Activated T-cell treated with anti-CD3 and anti-CD28 coated beads, Interleukin-2, amount 50 U/mL, for 1 hour (primary cell): Measurements from ENCODE around the gene ESPL1.
"Not testable (repeated sequence)": the region's sequence is repeated elsewhere in the genome, so short reads cannot be mapped to it uniquely, and the experiment has no call there.

ENCODE experiments used
- DNase-seq: peaks from one replicate; pipeline ENCODE4 v3.0.0-alpha.2; 2020

Gene ESPL1

DNA sequence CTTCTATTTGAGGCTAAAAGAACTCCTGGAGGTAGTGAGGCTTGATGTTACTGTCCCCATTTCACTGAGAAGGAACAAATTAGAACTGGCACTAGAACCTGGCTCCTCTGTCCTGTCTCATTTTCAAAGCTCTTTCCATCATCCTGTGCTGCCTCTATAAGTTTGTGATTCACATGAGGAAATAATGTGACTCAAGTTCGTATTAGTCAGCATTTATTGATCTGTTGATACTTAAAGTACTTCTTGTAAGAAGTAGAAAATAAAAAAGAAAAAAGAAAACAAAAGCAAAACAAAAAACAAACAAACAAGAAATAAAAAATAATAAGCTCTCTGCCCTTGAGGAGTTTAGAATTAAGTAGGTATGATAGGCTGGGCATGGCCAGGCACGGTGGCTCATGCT, 2.3 kb upstream of the ESPL1 start:
- DNase-seq = no peak

DNA sequence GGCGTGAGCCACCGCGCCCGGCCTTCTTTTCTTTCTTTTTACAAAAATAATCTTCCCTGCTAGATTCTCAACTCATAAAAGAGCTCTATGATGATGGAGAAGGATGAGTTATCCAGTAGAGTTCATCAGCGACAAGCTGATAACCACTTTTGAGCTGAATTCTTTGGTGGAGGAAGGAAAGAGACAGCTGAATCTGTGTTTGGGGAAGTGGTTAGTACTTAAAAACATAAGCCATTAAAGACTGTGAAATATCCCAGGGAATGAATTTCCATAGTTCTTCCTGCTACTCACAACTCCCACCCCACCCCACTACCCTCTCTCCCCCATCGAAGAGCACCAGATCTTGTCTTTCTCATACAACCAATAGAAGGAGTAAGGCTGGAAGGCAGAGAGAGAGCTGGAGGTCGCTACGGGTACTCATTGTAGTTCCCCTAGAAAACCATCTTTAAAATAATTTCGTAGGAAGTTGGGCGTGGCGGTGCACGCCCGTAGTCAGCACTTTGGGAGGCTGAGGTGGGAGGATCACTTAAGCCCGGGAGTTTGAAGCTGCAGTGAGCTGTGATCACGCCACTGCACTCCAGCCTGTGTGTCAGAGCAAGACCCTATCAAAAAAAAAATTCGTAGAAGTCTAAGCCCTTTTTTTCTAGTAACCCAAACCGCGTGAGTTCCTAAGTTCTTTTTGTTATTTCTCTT, 647 bp upstream of the ESPL1 start:
- DNase-seq = peak; percentile 35

DNA sequence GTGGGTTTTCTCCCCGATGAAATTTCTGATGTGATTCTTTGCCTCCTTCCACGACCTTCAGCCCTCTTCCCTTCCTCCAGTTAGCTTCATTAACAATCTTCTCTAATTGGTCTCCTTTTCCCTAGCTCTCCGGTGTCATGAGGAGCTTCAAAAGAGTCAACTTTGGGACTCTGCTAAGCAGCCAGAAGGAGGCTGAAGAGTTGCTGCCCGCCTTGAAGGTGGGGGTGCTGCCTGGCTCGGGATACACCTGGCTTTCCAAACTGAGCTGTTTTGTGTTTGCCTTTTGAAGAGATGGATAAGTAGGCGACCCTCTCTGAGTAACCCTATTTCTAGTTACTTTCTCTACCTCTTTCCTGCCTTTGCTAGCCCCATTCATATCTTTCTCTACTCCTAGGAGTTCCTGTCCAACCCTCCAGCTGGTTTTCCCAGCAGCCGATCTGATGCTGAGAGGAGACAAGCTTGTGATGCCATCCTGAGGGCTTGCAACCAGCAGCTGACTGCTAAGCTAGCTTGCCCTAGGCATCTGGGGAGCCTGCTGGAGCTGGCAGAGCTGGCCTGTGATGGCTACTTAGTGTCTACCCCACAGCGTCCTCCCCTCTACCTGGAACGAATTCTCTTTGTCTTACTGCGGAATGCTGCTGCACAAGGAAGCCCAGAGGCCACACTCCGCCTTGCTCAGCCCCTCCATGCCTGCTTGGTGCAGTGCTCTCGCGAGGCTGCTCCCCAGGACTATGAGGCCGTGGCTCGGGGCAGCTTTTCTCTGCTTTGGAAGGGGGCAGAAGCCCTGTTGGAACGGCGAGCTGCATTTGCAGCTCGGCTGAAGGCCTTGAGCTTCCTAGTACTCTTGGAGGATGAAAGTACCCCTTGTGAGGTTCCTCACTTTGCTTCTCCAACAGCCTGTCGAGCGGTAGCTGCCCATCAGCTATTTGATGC, 797 bp downstream of the ESPL1 start:
- no peak for DNase-seq

DNA sequence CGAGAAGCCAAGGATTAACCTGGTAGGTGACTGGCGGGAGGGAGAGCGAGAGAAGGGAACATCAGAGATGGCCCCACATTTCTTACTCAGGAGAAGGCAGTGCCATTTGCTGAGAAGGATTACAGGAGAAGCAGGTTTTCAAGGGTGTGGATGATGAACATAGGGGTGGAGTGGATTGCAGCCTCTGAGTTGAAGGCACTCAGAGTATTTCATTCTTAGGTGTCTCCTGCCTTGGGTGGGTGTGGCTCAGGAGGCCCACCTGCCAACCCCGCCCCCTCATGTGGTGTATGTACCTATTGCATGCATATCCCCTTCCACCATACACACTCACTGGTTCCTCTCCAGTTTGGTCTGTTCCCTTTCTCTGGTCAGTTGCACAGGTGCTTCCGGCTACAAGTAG, 6.3 kb downstream of the ESPL1 start:
- DNase-seq = no peak

DNA sequence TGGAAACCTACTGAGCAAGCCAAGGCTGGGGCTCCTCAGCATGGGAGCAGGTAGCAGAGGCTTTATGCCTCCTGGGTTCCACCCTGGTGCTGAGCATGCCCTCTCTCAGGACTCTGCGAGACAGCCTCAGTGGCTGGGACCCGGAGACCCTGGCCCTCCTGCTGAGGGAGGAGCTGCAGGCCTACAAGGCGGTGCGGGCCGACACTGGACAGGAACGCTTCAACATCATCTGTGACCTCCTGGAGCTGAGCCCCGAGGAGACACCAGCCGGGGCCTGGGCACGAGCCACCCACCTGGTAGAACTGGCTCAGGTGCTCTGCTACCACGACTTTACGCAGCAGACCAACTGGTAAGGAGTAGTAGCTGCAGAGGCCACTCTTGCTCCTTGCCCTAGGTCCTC, 8.4 kb downstream of the ESPL1 start:
- DNase-seq = no peak

DNA sequence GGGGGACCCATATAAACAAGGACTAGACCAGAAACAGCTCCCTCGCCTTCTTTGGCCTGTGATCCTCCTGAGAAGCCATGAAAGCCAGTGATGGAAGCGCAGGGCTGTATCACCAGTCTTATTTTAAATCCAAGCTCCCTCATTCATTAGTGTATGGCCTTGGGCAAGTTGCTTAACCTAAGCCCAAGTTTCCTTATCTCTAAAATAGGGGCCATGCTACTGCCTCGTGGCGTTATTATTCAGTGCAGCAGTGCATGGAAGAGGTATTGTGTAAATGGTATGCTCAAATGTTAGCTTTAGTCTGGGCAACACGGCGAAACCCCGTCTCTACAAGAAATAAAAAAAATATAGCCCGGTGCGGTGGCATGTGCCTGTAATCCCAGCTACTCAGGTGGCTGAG, 9.9 kb downstream of the ESPL1 start:
- DNase-seq = no peak

DNA sequence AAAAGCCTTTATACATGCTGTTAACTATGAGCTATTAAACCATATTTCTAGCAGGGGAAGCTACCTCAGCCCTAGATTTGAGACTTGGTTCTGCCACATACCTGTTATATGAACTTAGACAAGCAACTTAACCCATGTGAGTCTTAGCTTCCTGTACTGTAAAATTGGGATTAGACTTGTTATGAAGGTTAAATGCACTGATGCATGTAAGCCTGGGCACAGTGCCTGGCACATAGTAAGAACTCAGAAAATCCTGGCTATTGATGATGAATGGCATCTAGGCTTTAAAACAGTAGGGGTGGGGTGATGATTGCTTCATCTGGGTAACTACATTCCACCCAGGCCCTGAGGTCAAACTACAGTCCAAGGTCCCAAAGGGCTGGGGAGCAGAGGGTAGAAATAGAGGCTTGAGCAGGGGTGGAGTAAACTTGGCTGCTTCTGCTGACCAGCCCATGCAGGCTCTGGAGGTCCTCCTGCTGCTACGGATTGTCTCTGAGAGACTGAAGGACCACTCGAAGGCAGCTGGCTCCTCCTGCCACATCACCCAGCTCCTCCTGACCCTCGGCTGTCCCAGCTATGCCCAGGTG, 11.3 kb downstream of the ESPL1 start:
- no peak for DNase-seq

DNA sequence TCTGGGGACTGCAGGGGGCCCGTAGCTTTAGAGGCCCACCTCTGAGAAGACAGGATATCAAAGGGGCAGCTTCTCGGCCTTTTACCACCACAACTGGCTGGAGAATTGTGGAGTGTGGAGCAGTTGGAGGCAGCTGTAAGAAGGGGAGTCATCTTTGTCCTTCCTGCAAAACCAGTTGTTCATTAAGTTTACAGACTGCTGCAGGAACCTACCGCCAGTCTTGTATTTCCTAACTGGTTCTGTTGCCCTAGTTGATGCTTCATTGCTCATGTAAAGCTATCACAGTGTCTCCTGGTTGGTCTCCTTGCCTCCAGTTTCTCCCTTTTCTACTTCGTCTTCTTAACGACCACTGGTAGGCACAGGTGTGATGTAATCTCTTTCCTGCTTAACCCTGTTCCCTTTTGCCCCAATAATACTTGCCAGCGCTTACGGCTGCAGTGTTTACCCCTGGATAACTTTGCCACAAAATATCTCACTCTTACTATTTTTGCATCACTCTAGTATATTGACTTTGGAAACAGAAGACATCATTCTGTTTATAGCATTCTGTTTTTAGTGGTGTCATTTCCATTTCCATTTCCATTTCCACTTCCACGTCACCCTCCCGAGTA, 11.9 kb downstream of the ESPL1 start:
- no peak for DNase-seq

DNA sequence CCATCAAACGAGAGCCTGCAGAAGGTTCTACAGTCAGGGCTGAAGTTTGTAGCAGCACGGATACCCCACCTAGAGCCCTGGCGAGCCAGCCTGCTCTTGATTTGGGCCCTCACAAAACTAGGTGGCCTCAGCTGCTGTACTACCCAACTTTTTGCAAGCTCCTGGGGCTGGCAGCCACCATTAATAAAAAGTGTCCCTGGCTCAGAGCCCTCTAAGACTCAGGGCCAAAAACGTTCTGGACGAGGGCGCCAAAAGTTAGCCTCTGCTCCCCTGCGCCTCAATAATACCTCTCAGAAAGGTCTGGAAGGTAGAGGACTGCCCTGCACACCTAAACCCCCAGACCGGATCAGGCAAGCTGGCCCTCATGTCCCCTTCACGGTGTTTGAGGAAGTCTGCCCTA, 18.3 kb downstream of the ESPL1 start:
- DNase-seq = no peak

DNA sequence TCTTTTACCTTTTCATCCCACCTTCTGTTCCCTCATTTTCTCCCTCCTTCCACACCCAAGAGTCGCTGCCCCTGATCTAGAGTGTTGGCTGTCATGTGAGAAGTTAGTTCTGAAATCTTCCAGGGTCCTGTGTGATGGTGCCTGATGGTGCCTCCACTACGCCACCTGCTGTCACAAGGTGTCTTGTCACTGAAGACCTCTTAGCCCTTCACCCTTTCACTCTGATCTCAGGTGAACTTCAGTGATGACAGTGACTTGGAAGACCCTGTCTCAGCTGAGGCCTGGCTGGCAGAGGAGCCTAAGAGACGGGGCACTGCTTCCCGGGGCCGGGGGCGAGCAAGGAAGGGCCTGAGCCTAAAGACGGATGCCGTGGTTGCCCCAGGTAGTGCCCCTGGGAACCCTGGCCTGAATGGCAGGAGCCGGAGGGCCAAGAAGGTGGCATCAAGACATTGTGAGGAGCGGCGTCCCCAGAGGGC, 19.7 kb downstream of the ESPL1 start:
- DNase-seq = peak; percentile 74

DNA sequence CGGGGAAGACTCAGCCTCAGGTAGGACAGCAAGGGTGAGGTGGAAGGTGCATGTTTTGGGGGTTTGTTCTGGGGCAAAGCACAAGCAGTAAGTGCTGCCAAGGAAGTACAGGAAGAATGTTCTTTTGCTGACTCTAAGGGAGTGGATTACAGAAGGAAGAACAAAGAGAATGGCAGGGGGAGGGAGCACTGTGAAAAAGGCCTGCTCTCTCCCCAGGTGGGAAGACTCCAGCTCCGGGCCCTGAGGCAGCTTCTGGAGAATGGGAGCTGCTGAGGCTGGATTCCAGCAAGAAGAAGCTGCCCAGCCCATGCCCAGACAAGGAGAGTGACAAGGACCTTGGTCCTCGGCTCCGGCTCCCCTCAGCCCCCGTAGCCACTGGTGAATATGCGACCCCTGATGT, 20.2 kb downstream of the ESPL1 start:
- DNase-seq = no peak

DNA sequence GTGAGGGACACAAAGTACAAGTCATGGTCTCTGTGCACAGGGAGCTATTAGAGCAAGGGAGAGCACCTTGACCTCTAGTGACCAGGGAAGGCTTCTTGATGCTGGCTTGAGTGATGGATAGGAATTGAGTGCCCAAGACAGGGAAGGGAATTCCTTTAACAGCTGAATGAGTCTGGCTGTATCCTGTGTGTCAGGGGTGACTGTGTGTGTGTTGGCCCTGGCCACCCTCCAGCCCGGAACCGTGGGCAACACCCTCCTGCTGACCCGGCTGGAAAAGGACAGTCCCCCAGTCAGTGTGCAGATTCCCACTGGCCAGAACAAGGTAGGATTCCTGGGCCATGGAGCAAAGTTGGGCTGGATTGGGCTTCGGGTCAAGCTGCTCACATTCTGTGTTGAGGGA, 21.8 kb downstream of the ESPL1 start:
- no peak for DNase-seq

DNA sequence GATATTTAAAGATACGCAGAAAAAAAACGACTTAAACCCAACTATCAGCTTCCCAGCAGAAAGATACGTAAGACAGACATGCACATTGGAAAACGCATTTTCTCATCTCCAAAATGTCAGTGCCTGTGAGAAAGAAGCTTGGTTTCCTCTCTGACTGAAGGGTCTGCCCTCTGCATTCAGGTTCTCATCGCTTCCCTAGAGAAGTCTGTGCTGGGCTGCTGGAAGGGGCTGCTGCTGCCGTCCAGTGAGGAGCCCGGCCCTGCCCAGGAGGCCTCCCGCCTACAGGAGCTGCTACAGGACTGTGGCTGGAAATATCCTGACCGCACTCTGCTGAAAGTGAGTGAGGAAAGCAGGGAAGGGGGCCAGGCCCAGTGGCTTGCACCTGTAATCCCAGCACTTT, 22.6 kb downstream of the ESPL1 start:
- DNase-seq = no peak

DNA sequence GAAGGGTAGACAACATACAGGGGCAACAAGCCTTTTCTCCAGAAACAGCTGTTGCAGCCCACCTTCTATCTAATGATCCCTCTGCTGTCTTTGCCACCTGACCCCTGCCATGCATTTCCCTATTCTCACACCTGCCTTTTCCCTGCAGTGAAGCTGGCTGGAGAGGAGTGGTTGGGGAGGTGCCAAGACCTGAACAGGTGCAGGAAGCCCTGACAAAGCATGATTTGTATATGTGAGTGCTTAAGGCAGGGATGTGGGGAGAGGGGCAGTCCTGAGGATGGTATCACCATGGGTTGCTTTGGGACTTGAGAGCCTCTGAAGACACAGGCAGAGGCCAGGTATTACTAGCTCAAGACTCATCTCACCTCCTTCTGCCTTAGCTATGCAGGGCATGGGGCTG, 24.3 kb downstream of the ESPL1 start:
- no peak for DNase-seq

DNA sequence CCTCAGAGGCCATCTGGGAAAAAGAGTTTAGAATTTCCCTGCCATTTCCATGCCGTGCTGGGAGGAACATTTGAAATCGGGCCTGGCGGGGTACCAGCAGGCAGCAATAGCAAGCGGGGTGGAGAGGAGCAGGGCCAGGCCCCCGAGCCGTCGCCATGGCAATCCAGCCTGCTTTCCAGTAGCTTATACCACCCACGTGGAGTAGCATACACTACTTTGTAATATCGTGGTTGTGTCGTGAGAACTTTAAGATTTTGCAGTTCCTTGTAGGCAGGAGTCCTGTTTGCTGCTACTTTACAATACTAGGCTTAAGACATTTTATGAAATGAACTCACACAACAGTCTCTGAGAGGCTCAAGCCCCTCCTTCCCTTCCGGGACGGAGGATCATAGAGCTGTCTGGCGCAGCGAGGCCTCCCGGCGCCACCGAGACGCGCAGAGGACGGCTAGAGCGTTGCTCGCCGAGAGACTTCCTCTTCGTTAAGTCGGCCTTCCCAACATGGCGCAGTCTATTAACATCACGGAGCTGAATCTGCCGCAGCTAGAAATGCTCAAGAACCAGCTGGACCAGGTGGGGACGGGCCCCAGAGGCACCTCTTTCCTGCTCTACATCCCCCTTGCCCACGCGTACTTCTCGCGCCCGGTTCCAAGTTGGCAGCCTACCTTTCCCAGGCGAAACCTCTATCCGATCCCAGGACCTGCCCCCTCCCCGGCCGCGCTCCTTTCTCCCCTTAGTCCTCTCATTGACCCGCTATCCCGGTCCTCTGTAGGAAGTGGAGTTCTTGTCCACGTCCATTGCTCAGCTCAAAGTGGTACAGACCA, 27.2 kb downstream of the ESPL1 start, which contains the start of gene PFDN5:
Gene PFDN5 (plus strand): TSS at position 473 of the 821 bp plus-strand sequence. CDS start 26 bp downstream, at position 499.
- peak; percentile 82 for DNase-seq

DNA sequence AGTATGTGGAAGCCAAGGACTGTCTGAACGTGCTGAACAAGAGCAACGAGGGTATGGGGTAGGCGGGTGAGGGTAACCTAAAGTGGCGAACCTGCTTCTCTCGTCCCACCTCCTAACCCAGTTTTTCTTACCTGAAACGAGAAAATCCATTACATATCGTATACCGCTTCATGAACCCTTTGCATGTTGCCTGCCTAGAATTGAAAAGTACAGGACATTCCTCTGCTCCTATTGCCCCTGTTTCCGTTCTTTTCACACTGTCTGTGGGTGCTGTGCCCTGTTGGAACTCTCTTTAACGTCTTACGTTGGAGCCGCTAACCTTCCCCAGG, 27.8 kb downstream of the ESPL1 start:
- no peak for DNase-seq

DNA sequence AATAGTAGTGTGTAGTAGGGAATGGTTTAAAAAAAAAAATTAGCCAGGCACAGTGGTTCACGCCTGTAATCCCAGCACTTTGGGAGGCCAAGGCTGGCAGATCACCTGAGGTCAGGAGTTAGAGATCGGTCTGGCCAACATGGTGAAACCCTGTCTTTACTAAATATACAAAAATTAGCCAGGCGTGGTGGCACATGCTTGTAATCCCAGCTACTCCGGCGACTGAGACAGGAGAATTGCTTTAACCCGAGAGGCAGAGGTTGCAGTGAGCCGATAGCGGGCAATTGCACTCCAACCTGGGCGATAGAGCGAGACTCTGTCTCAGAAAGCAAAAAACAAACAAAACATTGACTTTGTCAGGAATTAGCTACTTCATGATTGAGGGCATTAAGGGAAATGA, 29.0 kb downstream of the ESPL1 start:
- DNase-seq = not testable (repeated sequence)

DNA sequence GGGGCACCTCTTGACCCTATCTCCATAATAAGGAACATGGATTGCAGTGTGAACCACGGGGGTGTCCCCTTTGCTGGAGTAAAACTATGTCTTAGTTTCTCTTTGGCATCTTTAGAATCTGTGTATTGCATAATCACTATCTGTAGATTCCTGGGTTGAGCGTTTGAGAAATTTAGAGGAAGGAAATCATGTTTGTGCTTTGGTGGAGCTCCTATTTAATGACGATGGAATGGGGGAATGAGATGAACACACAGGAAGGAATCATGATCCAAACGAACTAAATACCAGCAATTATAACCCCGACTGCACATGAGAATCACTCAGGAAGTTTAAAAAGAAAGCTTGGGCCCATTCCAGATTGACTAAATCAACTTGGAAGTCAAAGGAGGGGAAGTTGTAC, 30.1 kb downstream of the ESPL1 start:
- DNase-seq = no peak

DNA sequence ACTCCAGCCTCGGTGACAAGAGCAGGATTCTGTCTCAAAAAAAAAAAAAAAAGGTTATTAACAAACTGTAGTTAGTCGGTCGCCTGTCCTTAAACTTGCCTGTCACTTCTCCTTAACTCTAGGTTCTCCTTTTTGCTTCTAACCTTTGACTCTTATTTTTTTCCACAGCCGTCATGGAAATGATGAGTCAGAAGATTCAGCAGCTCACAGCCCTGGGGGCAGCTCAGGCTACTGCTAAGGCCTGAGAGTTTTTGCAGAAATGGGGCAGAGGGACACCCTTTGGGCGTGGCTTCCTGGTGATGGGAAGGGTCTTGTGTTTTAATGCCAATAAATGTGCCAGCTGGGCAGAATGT, 31.0 kb downstream of the ESPL1 start:
- DNase-seq = no peak

DNA sequence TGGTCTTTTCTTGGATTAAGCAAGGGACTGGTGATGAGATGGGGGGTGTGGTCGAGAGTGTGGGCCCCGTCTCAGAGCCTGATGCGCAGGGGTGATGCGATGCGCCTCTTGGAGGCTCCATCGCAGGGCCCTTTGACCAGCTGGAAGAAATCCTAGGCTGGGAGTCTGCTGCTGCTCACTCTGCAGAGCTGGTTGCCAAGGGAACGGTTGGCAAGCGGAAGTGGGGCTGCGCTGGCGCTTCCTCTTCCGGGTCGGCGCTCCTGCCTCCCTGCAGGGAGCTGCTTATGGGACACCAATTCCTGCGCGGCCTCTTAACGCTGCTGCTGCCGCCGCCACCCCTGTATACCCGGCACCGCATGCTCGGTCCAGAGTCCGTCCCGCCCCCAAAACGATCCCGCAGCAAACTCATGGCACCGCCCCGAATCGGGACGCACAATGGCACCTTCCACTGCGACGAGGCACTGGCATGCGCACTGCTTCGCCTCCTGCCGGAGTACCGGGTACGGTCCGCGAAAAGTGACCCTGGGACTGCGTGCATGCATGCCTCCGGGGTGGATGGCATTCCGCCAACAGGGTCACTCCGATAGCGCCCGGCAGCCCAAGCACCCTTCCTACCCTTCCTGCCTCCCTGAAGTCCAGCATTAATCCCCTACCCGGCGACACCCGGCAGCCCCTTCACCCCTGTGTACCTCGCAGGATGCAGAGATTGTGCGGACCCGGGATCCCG, 31.5 kb downstream of the ESPL1 start, which contains the start of gene MYG1:
Gene MYG1 (plus strand): TSS at position 242 of the 727 bp plus-strand sequence. CDS start 43 bp downstream, at position 285.
- DNase-seq = peak; percentile 81

DNA sequence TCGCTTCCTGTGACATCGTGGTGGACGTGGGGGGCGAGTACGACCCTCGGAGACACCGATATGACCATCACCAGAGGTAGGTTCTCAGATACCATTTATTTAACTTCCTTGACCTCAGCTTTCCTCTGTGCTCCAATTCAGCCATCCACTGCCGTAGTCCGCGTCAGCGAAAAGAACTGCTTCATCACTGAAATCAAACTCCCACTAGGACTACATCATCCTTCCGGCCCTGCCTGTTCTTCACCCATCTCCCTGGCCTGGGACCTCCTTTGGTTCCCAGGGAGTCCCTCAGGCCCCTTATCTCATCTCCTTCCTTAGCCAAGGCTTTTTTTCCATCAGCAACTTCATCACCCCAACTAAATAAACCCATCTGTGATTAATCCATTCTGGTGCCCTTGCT, 32.1 kb downstream of the ESPL1 start:
- no peak for DNase-seq

DNA sequence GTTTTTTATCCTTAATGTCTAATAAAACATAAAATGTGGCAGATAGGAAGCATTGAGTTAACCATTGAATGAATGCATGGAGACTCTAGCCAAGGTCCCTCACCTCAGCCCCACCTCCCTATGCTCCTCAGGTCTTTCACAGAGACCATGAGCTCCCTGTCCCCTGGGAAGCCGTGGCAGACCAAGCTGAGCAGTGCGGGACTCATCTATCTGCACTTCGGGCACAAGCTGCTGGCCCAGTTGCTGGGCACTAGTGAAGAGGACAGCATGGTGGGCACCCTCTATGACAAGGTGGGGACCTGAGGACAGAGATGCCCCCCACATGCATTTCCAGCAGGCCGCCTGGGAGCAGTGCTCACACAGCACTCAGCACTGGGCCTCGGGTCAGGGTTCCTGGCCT, 34.8 kb downstream of the ESPL1 start:
- DNase-seq = no peak
